Activated CD4-positive, alpha-beta T cell treated with anti-CD3 and anti-CD28 coated beads, Interleukin-2, amount 50 U/mL, for 48 hours (primary cell): ENCODE results near the gene CORO6.
A peak's percentile ranks its signal among the peaks of the same experiment; 100 is the strongest.

Experiments used
- DNase-seq, 2 experiments: peaks; one replicate each; pipeline ENCODE4 v3.0.0-alpha.2; 2020

The CORO6 gene

GRCh38 chr17:29575511-29576213, 47.0 kb downstream of the CORO6 start:
- DNase-seq = no peak

DNA sequence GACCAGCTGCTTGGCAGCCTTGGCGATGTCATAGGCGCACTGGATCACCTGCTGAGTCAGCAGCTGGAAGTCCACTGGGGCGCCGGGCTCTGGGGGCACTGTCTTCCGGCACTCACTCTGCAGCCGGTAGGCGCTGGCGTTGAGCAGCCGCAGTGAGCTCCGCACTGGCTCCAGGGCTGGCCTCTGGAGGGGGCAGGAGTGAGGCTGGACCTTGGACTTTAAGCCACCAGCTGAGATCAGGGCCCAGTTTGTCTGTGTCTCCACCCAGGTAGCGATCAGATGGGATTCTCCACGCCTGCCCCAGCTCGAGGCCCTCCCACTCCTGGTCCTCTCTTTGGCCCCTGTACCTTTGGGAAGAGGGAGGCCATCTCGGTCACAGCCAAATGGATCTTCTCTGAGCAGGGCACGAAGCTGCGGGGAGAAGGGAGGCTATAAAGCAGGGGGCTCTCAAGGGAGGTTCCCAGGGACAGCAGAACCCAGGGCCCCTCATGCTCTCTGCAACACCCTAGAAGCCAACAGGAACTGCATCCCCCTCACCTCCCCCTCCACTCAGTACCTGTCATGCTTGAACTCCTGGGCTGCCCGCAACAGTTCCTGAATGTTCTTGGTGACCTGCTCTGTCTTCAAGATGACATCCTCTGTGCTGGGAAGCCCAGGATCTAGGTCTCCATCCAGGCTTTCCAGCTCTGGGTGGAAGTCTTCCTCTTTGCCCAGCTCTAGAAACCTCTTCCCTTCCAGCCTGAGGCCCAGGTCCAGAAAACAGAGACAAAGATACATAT, 47.8 kb downstream of the CORO6 start:
- DNase-seq = no peak

DNA sequence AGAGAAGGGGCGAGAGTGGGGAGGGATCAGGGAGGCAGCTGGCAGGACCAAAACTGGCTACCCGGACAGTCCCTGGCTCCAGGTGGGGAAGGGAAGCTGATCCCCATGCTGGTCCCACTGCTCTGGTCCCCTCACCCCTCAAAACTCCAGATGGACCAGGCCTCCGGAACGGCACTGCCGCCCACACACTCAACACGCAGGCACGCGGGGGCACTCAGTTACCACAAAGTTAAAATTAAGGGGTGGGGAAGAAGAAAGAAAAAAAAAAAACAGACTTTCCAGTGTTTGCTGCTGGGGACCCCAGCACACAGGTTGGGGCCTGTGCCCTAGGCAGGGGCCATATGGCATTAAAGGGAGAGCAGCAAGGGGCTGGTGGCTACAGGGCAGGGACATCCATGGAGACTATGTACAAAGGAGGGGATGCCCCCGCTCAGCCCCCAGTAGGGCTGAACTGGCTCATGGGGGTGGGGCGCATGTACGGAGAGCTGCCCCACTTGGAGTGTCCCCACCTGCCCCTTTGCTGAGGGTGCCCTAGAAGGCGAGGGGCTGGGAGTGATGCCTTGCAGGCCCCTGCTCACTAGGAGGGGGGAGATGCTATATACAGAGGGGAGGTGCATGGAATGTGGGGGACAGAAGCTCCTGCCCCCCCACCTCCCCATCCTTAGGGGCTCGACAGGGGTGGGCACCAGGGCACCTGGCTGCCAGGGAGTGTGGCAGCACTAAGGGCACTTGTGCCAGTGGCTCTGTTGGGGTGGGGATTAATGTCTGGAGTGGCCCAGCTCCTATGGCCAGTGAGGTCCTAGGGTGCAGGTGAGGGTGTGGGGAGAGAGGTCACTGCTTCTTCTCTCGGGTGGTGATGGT, 48.6 kb downstream of the CORO6 start:
- no peak for DNase-seq

- no peak for DNase-seq
Measured at GRCh38 chr17:29573558-29573869, 49.2 kb downstream of the CORO6 start.

DNA sequence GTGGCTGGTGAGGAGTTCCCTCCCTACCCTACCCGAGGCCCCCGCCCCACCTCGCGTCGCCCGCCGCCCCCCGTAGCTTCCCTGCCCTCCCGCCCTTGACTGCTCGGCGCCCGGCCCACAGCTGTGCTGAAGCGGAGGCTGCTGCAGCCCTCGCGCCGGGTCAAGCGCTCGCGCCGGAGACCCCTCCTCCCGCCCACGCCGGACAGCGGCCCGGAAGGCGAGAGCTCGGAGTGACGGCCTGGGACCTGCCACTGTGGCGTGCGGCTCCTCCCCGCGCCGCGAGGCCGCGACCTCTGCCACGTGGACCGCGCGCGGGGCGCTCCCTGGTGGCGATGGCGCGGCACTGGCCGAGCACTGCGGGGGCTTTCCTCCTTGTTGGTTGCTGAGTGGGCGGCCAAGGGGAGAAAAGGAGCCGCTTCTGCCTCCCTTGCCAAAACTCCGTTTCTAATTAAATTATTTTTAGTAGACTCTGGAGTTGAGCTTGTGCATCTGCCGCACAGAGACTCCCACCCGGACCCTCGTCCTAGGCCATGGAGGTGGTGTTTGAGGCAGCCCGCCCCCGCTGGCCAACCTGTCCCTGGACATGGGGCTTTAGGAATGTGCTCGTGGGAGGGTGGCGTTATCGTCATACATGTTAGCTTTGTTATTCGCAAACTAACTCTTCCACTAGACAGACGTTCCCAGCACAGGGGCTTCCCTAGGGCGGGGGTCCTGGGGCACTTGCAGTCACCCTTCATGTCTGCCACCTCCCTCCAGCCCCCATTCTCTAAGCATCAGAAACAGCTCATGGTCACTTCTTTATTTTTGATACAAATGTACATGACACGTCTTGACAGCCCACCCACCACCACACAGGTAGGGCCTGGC, 49.8 kb downstream of the CORO6 start:
- DNase-seq = peak; percentile 54 to 62

DNA sequence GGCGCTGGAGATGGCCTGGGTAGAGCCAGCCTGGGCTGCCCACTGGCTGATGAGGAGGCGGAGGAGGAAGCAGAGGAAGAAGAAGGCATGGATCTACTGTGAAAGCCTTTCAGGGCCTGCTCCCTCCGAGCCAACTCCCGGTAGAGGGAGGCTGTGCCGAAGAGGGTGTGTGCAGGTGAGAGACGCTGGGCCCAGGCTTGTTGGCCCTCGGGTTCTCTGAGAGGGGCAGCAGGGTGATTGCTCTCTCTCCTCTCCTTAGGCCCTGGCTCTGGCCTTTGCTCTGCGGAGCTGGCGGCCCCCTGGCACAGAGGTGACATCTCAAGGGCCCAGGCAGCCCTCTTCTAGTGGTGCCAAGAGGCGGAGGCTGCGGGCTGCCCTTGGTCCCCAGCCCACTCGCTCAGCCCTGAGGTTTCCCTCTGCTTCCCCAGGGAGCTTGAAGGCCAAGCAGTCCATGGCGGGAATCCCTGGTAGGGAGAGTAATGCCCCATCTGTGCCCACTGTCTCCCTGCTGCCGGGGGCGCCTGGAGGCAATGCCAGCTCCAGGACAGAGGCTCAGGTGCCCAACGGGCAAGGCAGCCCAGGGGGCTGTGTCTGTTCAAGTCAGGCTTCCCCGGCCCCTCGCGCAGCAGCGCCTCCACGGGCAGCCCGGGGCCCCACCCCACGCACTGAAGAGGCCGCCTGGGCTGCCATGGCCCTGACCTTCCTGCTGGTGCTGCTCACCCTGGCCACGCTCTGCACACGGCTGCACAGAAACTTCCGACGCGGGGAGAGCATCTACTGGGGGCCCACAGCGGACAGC, 50.6 kb downstream of the CORO6 start:
- DNase-seq = no peak

- DNase-seq = no peak
Measured at GRCh38 chr17:29571486-29571882, 51.2 kb downstream of the CORO6 start.

- no peak for DNase-seq
Measured at GRCh38 chr17:29570521-29570920, 52.2 kb downstream of the CORO6 start.

DNA sequence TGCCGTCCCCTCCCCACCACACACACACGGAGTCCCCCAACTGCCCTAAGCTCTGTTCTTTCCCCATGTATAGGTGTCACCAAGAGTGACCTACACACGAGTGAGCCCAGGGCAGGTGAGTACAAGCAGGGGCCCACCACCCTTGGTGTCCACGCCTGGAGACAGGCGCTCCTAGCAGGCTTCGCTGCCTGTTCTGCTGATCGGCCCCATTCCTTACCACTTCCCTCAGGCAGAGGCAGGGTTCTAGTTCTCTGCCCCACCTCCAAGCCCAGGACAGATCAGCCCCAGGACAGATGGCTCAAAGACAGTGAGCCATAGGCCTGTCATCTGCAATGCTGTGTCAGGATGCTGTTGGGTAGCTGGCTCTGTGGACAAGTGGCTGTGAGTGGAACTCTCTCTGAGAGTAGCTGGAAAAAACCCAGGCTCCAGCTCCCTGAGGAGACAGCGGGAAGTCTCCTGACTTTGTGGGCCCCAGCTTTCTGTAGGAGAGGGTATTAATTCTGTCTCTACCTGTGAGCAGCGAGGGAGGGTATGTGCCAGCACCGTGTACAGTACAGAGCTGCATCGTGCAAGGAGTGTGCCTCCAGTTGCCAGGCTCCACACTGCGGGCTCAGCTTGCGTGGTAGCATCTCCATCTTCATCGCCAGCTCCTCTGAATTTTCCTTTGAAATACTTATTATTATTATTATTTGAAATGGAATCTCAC, 53.3 kb downstream of the CORO6 start:
- no peak for DNase-seq

- DNase-seq = peak; percentile 95 to 96
Measured at GRCh38 chr17:29568331-29569244, 54.1 kb downstream of the CORO6 start, which contains the start of gene TP53I13. Gene TP53I13 (plus strand): TSS chr17:29568701. CDS start chr17:29568759, 58 bp downstream.

DNA sequence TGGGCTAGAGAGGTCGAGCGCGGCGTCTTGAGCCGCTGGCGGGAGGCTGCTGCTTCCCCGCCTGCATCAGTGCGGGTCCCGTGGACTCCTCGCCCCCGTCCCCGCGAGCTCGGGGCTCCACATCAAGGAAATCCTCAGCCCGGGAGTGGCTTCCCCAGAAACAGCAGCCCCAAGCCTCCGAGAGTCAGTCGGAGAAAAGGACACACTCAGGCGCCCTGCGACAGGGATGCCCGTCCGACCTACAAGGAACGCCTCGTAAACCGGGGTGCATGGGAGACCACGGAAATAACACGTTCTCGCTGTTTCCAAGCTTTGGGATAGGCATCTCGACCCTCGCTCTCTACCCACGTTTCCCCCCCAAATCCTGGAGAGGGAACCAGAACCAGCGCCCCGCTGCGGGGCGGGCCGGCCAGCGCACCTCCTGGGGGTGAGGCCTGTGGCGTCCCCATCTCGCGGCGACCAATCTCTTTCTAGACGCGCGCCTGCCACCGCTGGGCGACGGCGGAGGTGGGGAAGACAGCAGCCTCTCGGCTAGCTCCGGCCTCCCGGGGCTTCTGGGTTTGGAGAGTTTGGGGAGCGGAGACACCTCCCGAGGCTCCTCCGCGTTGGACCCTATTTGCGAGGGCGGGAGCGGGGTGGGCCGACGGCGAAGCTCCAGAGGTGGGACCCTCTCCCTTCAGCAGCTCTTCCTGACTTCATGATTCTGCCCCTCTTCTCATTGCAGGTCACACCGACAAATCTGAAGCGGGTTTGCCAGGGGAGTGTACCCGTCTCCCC, 55.0 kb downstream of the CORO6 start:
- DNase-seq = peak; percentile 80 to 86

GRCh38 chr17:29567304-29567553, 55.5 kb downstream of the CORO6 start:
- no peak for DNase-seq

DNA sequence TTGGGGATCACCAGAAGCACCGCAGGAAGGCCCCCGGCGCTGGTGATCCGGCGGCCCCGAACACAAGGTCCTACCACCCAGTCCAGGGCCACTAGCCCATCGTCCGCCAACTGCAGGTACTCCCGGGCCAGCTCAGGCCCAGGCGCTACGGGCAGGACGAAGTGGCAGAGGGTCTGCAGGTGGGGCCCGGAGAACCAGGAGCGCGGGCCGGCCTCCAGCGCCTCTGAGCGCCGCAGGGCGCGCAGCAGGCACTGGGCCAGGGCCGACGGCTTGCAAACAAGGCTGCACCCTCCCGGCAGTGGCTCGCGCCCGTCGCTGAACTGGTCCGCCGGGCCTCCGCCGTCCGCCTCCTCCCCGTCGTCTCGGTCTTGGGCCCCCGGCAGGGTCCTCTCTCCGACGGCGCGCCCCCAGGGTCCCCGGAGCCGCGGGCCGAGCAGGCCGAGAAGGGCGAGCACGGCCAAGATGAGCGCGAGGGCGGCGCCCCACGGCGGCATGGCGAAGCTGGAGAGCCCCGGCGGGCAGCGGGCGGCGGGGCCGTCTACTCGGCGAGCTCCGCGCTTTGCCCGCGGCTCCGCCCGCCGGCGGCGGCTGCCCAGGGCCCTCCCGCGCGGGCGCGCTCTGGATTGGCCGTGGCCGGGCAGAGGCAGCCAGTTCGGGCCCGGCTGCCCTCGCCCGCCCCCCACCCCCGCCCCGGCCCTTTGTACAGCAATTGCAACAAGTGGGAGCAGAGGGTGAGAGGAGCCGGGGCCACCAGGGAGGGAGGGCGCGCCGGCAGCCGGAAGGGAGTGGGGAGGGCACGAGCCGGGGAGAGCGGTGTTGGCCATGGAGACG, 56.0 kb downstream of the CORO6 start, which contains the start of gene ABHD15:
ABHD15 (minus strand) TSS at position 565 of the 831 bp plus-strand sequence; CDS start at position 494, 71 bp downstream.
- peak; percentile 71 to 76 for DNase-seq

DNA sequence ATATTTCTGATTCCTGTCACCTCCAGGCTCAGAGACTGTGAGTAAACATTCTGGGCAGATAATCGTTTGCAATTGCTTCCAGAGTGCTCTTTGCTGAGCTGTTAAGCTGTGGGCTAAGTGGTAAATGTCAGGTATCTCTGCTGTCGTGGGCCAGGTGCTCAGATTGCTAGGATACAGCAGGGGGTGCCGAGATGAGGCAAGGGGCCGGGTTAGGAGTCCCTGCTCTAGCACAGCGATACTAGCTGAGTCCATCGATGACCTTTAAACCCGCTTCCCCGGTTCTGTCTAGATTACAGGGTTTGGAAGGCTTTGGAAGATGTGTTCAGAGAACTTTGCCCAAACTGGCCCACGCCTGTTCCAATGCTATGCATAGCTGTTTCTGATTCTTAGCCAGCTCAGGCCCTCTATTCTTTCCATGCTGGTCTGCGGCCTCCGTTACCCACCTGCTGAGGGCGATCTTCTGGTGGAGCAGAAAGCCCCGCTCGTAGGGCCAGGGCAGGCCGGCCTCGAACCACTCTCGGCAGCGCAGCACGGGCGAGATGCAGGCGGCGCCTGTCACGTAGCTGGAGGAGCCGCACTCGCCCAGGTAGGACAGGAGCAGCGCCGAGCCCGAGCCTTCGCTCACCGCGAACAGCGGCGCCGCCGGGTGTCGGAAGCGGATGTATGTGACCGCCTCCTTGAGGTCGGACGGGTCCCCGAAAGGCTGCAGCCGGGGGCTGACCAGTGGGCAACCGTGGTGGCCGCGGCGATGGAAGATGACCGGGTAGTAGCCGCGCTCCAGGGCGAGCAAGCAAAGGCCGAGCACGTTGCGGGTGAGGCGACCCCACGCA, 56.9 kb downstream of the CORO6 start:
- peak; percentile 64 to 69 for DNase-seq
